GM06990 (cell line): ENCODE data around the gene SLC66A2.

Source experiments
- DNase-seq: peaks from one replicate; pipeline ENCODE4 v3.0.0-alpha.2; 2011; ENCODE audit not compliant: insufficient read length; ENCODE audit errors: extremely low read depth
- H3K27me3 ChIP-seq: replicated peaks from 2 replicates; pipeline ENCODE4 v1.6.0; 2011; ENCODE audit warnings: low read length; ENCODE audit not compliant: control insufficient read depth, insufficient read depth
- H3K36me3 ChIP-seq: 2 replicates; pipeline ENCODE4 v1.5.1; 2011; ENCODE audit warnings: low read length; ENCODE audit not compliant: control insufficient read depth, insufficient read depth
- H3K4me3 ChIP-seq: replicated peaks from 2 replicates; pipeline ENCODE4 v1.5.1; 2011; ENCODE audit warnings: low read depth, mild to moderate bottlenecking, control low read depth, low read length
- TF ChIP-seq, protein P1 (sequence below): IDR thresholded peaks from 2 replicates; pipeline ENCODE4 v1.5.1; 2011; ENCODE audit warnings: low read length, control low read depth, mild to moderate bottlenecking, inconsistent platforms; ENCODE audit not compliant: insufficient read depth, poor library complexity, severe bottlenecking

Gene SLC66A2

DNA sequence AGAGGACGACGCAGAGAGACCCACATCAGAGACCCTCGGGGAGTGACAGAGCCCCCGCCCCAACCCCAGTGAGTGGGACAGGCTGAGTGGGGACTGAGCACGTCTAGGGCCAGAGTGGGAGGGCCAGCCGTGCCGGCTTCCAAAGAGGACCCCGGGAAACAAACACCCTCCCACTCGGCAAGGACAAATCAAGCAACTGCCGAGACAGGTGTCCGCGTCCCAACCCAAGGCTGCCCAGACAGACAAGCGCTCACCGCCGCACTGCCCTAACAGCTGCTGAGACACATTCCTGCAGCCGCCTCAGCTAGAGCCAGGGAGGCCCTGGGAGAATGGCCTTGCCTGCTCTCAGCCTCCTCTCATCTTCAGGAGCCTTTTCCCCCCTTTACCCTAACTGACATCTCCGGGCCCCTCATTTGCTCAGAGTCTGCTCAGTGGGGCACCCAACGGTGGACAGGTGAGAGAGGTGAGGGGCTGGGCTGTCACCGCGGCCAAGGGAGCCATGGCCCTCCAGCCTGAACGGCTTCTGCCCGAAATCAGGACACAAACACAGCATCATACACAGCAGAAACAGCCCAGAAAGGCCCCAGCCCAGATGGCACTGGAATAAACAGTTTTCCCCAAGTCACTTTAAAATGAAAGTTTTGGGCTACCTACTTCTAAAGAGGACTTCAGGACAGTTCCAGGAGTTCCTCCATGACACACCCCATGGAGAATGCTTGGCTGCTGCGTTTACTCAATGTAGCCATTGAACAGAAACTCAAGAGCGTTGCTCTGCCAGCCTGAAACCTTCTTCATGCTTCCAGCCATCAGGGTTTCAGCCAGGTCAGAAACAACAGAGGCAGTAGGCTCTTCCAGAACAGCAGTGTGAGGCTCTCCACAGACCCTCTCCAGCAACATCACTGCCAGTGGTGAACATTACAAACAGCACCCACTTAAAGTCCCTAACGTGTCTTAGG is 23.6 kb downstream of the SLC66A2 start:
- peaks cover 20% of the 10 kb centered on the region for H3K36me3 ChIP-seq
- DNase-seq: no peak
- TF ChIP-seq, protein P1, sequence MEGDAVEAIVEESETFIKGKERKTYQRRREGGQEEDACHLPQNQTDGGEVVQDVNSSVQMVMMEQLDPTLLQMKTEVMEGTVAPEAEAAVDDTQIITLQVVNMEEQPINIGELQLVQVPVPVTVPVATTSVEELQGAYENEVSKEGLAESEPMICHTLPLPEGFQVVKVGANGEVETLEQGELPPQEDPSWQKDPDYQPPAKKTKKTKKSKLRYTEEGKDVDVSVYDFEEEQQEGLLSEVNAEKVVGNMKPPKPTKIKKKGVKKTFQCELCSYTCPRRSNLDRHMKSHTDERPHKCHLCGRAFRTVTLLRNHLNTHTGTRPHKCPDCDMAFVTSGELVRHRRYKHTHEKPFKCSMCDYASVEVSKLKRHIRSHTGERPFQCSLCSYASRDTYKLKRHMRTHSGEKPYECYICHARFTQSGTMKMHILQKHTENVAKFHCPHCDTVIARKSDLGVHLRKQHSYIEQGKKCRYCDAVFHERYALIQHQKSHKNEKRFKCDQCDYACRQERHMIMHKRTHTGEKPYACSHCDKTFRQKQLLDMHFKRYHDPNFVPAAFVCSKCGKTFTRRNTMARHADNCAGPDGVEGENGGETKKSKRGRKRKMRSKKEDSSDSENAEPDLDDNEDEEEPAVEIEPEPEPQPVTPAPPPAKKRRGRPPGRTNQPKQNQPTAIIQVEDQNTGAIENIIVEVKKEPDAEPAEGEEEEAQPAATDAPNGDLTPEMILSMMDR: no peak
- H3K4me3 ChIP-seq: no peak overlapping the region
- no peaks in the 10 kb centered on the region for H3K27me3 ChIP-seq

DNA sequence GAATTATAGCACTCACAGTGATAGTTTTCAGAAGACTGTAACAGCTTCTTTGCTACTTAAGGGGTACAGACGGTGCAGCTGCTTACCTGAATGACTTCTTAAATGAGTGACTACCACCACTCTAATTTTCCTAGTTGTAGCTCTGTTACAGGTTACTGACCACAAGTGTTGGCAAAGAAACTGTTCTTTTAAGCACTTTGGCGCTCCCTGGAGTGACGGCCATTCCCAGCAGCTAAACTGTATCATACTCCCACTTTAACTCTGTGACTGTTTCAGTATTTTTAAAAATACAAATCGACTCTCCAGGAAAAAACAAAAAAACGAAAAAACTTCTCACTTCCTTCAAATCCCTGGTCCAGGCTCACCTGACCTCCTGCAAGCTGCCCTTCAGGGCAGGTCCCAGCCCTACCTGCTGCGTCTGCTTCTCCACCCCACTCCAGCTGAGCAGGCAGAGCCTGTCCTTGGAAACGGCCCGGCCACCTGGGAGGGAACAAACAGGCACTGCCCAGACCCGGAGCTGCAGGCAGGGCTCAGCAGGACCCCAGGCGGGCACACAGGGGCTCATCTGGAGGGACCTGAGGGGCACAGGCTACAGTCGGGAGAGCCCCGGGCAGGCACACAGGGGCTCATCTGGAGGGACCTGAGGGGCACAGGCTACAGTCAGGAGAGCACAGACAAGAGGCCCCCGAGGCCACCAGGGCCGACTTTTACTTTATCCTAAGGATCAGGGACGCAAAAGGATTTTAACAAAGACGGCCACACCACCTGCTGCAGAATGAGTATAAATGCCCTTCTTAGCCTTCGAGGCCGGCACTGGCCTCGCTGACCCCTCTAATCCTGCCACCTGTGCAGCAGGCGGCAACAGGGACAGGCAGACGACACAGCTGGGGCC is 24.5 kb downstream of the SLC66A2 start:
- DNase-seq: no peak
- TF ChIP-seq, protein P1: no peak
- peaks cover 20% of the 10 kb centered on the region for H3K36me3 ChIP-seq
- no peak overlapping the region for H3K4me3 ChIP-seq
- H3K27me3 ChIP-seq: no peaks in the 10 kb centered on the region

DNA sequence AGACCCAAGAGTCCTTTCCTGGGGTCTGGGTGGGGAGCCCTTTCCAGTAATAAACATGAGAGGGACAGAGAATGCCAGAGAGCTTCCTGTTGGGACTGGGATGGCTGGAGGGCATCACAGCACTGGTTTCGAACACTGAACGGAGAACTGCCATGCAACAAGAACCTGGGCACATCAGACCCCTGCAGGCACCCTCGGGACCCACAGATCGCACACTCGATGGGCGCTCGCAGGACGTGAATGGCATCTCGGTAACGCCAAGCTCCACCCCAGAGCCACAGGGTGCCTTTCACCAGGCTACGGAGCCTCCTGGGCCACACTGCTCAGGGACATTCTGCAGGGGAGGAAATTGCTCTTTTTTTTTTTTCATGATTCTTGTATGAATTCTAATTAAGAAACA is 25.1 kb downstream of the SLC66A2 start:
- TF ChIP-seq, protein P1: no peak
- Histone ChIP-seq H3K27me3 (no peaks in the 10 kb centered on the region), H3K36me3 (peaks cover 21% of the 10 kb centered on the region), H3K4me3 (no peak overlapping the region)
- DNase-seq: no peak

DNA sequence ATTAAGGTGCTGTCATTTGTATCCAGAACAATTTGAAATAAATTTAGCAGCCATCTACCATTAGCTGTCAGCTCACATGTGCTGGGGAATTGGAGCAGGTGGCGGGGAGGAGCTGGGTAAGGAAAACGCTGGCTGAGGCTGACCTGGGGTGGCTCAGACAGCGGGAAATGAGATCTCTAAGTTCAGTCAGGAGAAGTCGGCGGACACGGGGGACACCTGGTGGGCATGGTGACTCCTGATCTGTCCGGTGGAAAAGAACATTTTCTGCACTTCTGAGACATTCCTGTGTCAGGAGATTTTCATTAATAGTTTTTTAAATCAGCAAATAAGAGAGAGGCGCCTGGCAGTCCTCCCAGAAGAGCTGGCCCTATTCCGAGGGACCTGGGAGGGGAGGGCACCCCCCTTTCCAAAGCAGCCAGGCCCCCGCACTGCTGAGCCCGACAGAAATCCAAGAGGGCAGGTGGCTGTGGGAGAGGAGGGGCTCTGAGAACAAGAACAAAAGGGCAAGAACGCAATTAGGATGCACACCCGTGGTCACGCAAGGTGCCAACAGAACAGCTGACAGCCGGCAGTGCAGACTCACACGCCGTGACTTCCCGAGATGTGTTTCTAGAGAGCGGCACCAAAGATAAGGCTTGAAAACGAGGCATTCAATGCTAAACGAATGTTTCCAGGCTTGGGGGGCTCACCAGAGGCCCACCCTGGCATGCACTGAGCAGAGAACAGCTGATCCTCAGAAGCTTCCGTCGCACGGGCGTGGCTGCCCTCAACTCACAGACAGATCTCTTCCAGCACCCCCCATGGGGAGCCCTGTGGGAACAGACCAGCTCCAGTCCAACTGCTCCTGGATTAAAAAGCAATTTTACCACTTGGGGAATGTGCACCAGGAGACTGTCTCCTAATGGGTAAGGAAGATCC is 26.4 kb downstream of the SLC66A2 start:
- peaks cover 21% of the 10 kb centered on the region for H3K36me3 ChIP-seq
- no peak for DNase-seq
- H3K27me3 ChIP-seq: no peaks in the 10 kb centered on the region
- no peak overlapping the region for H3K4me3 ChIP-seq
- TF ChIP-seq, protein P1: no peak

DNA sequence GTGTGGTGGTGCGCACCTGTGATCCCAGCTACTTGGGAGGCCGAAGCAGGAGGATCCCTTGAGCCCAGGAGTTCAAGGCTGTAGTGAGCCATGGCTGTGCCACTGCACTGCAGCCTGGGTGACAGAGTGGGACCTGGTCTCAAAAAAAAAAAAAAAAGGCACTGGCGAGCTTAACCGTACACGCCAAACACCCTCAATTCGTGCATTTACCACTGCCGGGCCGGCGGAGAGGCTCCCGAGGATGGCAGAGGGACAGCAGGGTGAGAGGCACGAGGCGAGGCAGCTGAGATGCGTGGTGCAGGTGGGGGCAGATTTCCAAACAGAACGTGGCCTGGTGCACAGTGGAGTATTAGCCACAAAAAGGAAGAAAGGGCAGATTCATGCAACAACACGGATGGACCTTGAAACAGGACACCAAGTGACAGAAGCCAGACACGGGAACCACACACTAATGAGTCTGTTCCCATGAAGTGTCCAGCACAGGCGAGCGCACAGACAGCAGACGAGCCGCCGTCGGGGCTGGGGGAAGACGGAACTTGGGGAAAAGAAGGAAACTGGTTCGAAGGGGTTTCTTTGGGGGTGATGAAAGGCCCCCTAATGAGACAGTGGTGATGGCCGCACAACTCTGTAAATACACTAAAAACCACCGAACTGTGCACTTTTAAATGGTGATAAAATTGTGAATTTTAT is 27.4 kb downstream of the SLC66A2 start:
- no peak for DNase-seq
- no peak overlapping the region for H3K4me3 ChIP-seq
- H3K27me3 ChIP-seq: no peaks in the 10 kb centered on the region
- H3K36me3 ChIP-seq: peaks cover 21% of the 10 kb centered on the region
- TF ChIP-seq, protein P1: no peak
